Left ventricle myocardium inferior (tissue), 1 donor: ENCODE results near the gene WDR19. TPM values are rescaled to one million over a fixed set of nuclear protein-coding genes. Genes with fewer than 3 reads are reported as not detected.

ENCODE experiments used
- DNase-seq: peaks from one replicate; pipeline ENCODE4 v3.0.0-alpha.2; 2020
- H3K27ac ChIP-seq: fragments of 200-600 bp; replicated peaks from 2 replicates; pipeline ENCODE4 v1.8.0; 2021
- H3K27me3 ChIP-seq: fragments of 200-600 bp; 2 replicates; pipeline ENCODE4 v1.8.0; 2021; ENCODE audit warnings: low read depth
- H3K36me3 ChIP-seq: fragments of 200-600 bp; 2 replicates; pipeline ENCODE4 v1.8.0; 2021
- H3K4me1 ChIP-seq: fragments of 200-600 bp; 2 replicates; pipeline ENCODE4 v1.8.0; 2021
- H3K4me3 ChIP-seq: fragments of 200-600 bp; 2 replicates; pipeline ENCODE4 v1.8.0; 2021; ENCODE audit warnings: mild to moderate bottlenecking, moderate library complexity
- H3K9me3 ChIP-seq: fragments of 200-600 bp; replicated peaks from 2 replicates; pipeline ENCODE4 v1.8.0; 2021
- CTCF ChIP-seq: fragments of 200-600 bp; IDR thresholded peaks from 2 replicates; pipeline ENCODE4 v1.8.0; 2021; ENCODE audit warnings: antibody characterized with exemption, mild to moderate bottlenecking, borderline replicate concordance
- intact Hi-C: fragments of 100-400 bp; cut with micrococcal nuclease; formaldehyde crosslinking; loops from one replicate; pipeline ENCODE4 v1.11.0; 2022
- total RNA-seq: library from RNA; stranded (reverse); fragmentation: NEBNext Ultra II Directional; extraction: Animal tissue kit (Norgen Biotek cat#: 25700); gene quantifications from one replicate; pipeline ENCODE4 v1.2.1, GENCODE V29; 2021
- donor health status: DM: no; HTN: yes; CAD: no; lungs with severe emphysema.

The WDR19 gene
- total RNA-seq, 1 donor from 2014 or later: 10.4 TPM

DNA sequence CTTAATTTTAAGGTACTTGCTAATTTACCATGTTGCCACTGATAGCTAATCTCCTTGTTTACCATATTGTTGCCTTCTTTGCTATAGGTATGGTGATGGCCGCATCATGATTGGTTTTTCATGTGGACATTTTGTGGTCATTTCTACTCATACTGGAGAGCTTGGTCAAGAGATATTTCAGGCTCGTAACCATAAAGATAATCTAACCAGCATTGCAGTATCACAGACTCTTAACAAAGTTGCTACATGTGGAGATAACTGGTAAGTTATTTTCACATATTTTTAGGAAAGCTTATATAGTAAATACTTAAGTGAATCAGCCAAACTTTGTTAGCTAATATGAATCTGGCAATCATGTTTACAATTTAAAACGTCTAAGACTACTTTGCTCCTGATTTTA, 23.1 kb downstream of the WDR19 start:
- no peak for DNase-seq
- Histone ChIP-seq H3K36me3 (peaks cover 75% of the 10 kb centered on the region), H3K9me3 (no peaks in the 10 kb centered on the region), H3K27ac (no peak overlapping the region), H3K27me3 (no peaks in the 10 kb centered on the region), H3K4me3 (no peak overlapping the region), H3K4me1 (no peaks in the 10 kb centered on the region)
- no peak for TF ChIP-seq CTCF
- intact Hi-C loops: no loop called here

GRCh38 chr4:39227906-39228305, 45.6 kb downstream of the WDR19 start:
- Histone ChIP-seq H3K4me1 (no peaks in the 10 kb centered on the region), H3K36me3 (peaks cover 24% of the 10 kb centered on the region), H3K27ac (no peak overlapping the region), H3K4me3 (no peak overlapping the region), H3K9me3 (no peaks in the 10 kb centered on the region), H3K27me3 (no peaks in the 10 kb centered on the region)
- intact Hi-C loops: no loop called here
- DNase-seq: no peak
- TF ChIP-seq CTCF: no peak

DNA sequence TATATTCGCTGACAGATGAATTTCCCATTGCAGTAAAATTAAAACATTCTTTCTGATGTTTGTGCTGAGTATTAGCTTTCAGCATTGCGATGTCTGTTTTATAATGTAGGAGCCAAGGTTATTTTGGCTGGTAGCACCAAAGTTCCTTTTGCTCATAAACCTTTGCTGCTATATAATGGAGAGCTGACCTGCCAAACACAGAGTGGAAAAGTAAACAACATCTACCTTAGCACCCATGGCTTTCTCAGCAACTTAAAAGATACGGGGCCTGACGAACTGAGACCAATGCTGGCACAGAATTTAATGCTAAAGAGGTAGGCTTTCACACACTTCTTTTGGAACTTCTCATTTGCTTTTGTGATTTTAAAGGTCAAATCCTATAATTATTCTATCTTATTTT, 46.0 kb downstream of the WDR19 start:
- H3K27ac ChIP-seq: no peak overlapping the region
- no peak for DNase-seq
- H3K4me1 ChIP-seq: no peaks in the 10 kb centered on the region
- TF ChIP-seq CTCF: no peak
- H3K36me3 ChIP-seq: peaks cover 26% of the 10 kb centered on the region
- no peak overlapping the region for H3K4me3 ChIP-seq
- intact Hi-C loops: no loop called here
- H3K27me3 ChIP-seq: no peaks in the 10 kb centered on the region
- no peaks in the 10 kb centered on the region for H3K9me3 ChIP-seq

DNA sequence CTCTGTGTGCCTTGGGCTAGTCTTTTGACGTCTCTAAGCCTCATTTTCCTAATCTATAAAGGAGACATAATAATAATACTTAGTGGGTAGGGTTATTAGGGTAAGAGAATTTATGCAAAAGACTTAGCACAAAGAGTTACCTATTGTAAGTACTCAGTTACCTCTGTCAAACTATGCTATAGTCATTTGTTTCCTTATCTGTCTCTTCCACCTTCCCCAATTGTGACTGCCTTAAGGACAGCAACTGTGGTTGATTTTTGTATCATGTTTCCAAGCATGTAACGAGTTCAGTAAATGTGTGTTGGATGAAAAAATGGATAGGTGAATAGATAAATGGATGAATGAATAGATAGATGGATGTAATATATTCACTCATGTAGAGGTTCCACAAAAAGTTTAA, 48.1 kb downstream of the WDR19 start:
- no peaks in the 10 kb centered on the region for H3K27me3 ChIP-seq
- no peak for TF ChIP-seq CTCF
- no peaks in the 10 kb centered on the region for H3K9me3 ChIP-seq
- H3K27ac ChIP-seq: no peak overlapping the region
- peaks cover 36% of the 10 kb centered on the region for H3K36me3 ChIP-seq
- H3K4me1 ChIP-seq: no peaks in the 10 kb centered on the region
- no peak overlapping the region for H3K4me3 ChIP-seq
- intact Hi-C loops: no loop called here
- no peak for DNase-seq

DNA sequence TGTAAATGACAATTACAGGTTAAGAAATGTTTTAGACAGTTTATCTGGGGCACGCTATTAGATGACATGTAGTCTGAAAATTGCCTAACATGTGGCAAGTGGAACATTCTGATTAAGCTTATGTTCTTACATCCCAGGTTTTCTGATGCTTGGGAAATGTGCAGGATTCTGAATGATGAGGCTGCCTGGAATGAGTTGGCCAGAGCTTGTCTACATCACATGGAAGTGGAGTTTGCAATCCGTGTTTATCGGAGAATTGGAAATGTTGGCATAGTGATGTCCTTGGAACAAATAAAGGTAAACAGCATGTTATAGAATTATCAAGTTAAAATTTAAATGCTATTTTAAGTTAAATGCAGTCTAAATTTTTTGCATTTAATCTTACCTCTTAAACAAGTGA, 49.3 kb downstream of the WDR19 start:
- no peak for DNase-seq
- Histone ChIP-seq H3K27ac (no peak overlapping the region), H3K36me3 (peaks cover 47% of the 10 kb centered on the region), H3K4me1 (no peaks in the 10 kb centered on the region), H3K9me3 (no peaks in the 10 kb centered on the region), H3K4me3 (no peak overlapping the region), H3K27me3 (no peaks in the 10 kb centered on the region)
- intact Hi-C loops: no loop called here
- TF ChIP-seq CTCF: no peak

GRCh38 chr4:39232100-39232499, 49.8 kb downstream of the WDR19 start:
- peaks cover 49% of the 10 kb centered on the region for H3K36me3 ChIP-seq
- no peak for TF ChIP-seq CTCF
- no peak overlapping the region for H3K27ac ChIP-seq
- DNase-seq: no peak
- H3K4me3 ChIP-seq: no peak overlapping the region
- H3K4me1 ChIP-seq: no peaks in the 10 kb centered on the region
- intact Hi-C loops: no loop called here
- H3K27me3 ChIP-seq: no peaks in the 10 kb centered on the region
- no peaks in the 10 kb centered on the region for H3K9me3 ChIP-seq
